GM21447 (cell line): Measurements from ENCODE around the gene MGLL.

ENCODE experiments used
- ATAC-seq: cut with Tn5 transposase; IDR thresholded peaks from one replicate; pipeline ENCODE4 v1.9.1; 2021; ENCODE audit not compliant: unreplicated experiment

The MGLL gene

DNA sequence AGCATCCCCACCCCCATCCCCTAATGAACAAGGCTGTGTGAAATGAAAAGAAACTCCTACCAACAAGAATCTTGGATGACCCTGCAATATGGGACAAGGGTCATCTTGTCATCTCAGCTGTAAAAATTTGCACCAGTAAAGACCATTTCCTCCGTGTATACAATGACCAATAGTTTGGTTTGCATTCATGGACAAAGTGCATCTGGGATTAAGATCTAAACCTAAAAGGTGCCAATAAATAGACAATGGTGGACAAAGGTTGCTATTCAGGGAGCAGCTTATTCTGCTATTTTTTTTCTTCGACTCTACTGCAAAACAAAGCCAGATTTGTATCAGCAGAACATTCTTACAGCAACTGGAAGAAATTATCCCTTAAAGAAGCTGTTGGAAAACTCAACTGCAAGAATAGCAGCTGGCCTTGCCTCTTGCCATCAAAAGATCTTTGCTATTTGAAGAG is 8.0 kb downstream of the MGLL start:
- no peak for ATAC-seq

- no peak for ATAC-seq
Observed at GRCh38 chr3:127812151-127812550, 10.2 kb downstream of the MGLL start.

- ATAC-seq, result no peak
Observed at GRCh38 chr3:127811717-127812116, 10.6 kb downstream of the MGLL start.

DNA sequence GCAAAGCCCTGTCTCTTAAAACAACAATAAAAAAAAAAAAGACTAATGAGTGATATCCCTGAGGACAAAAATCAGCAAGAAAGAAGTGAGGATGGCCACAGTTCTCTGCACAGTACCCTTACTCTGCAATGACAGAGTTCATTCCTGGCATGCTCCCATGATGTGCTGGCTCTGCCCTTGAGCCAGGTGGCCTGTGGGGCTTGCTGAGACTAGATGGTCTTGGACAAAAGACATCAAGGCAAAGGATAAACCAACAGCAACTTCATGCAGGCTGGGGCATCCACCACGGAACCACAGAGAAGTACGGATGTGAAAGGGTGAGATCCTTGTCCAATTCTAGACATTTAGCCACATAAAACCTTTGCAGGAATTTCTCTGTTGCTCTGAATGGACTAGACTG is 12.7 kb downstream of the MGLL start:
- ATAC-seq, result no peak

DNA sequence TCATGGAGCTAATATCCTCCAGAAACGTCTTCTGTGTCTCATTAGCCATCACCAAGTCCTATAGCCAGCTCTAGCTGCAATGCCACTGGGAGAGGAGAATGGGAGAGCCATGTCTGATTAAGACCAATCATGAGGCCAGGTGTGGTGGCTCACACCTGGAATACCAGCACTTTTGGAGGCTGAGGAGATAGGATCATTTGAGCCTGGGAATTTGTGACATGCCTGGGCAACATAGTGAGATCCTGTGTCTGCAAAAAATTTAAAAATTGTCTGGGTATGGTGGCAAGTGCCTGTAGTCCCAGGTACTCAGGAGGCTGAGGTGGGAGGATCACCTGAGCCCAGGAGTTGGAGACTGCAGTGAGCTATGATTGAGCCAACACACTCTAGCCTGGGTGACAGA is 13.1 kb downstream of the MGLL start:
- ATAC-seq, result no peak

DNA sequence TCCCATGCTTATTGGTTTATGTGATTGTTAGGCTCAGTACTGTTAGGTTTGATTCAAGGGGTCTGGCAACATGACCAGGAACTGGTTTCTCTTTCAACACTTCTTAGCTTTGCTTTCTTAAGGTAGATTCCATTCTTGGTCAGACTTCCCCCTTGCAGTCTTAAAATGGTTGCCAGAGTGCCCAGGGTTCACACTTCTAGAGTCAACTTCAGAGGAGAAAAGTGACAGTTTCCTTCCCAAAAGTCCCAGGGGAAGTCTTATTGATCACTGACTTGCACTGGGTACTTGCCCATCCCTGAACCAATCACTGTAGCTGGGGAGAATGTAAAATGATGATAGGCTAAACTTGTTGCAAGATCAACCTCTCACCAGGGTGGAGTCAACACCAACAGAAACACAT is 14.1 kb downstream of the MGLL start:
- ATAC-seq, result no peak

GRCh38 chr3:127805026-127805753 is 17.1 kb downstream of the MGLL start:
- no peak for ATAC-seq

DNA sequence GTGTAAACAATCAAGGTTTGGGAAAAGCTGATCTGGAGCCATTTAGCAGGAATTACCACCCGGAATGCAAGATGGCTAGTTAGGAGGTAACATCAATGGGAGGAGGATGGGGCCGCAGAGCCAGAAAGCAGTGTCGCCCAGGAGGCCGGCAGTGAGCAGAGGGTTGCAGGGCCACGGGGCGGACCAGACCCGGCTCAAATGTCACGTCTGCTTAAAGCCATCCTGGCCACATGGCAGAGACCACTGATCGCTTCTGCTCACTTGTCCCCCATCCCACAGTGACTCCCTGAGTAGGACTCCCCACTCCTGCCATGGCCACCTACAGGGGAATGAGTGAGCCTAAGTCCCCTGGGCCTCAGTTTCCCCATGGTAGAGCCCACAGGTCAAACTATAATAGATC is 18.2 kb downstream of the MGLL start:
- ATAC-seq, result no peak

- no peak for ATAC-seq
Observed at GRCh38 chr3:127803619-127804018, 18.7 kb downstream of the MGLL start.

GRCh38 chr3:127802606-127803005 is 19.7 kb downstream of the MGLL start:
- ATAC-seq, result no peak

DNA sequence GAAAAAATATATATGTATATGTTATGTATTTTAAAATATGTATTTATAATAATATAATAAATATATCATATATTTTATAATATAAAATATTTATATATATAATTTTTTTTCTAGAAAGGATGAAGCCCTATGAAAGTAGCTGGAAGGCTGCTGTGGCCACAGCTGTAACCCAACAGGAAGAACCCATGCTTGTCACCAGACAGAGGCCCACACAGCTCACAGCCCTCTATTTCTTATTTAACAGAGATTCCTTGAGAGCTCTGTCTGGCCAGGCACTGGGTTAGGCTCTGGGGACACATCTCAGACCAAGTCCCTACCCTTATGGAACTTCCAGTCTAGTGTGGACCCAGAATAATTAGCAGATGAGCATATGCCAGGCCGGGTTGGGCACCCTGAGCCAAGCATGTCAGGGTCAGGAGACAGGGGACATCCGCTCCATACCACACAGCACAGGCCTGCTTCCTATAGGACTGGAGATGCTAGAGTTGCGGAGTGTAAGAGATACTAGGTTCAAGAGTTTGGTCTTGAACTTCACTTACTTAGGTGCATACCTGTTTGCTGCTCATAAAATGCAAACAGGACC is 20.5 kb downstream of the MGLL start:
- no peak for ATAC-seq

GRCh38 chr3:127800508-127800907 is 21.8 kb downstream of the MGLL start:
- ATAC-seq, result peak; percentile 62

- no peak for ATAC-seq
Observed at GRCh38 chr3:127799476-127800222, 22.7 kb downstream of the MGLL start.

- no peak for ATAC-seq
Observed at GRCh38 chr3:127798716-127799115, 23.6 kb downstream of the MGLL start.

DNA sequence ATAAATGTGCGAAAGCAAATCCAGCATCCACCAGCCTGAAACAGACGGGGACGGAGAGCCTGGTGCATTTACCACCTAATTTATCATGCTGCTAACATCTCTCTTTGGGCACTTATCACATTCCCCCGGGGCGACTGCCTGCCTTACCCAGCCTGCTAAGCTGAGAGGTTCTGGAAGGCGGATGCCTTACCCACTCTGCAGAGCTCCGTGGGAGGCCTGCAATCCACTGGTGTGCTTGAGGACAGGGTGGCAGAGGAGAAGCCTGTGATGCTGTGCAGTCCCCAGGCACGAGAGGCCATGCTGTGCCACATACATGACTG is 25.5 kb downstream of the MGLL start:
- ATAC-seq, result no peak

GRCh38 chr3:127796045-127796830 is 26.1 kb downstream of the MGLL start:
- ATAC-seq, result no peak

DNA sequence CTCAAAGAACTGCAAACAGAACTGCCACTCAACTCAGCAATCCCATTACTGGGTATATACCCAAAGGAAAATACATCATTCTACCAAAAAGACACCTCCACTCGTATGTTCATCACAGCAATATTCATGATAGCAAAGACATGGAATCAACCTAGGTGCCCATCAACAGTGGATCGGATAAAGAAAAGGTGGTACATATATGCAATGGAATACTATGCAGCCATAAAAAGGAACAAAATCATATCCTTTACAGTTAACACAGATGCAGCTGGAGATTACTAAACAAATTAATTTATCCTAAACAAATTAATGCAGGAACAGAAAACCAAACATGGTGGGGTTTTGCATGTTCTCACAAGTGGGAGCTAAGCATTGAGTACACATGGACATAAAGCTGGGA is 27.3 kb downstream of the MGLL start:
- ATAC-seq, result no peak

DNA sequence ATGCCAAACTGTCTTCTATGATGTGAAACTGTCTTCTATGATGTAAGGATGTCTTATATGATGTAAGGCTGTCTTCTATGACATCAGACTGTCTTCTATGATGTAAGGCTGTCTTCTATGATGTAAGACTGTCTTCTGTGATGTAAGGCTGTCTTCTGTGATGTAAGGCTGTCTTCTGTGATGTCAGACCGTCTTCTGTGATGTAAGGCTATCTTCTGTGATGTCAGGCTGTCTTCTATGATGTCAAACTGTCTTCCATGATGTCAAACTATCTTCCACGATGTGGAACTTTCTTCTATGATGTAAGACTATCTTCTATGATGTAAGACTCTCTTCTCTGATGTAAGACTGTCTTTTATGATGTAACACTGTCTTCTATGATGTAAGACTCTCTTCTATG is 27.9 kb downstream of the MGLL start:
- ATAC-seq, result no peak

DNA sequence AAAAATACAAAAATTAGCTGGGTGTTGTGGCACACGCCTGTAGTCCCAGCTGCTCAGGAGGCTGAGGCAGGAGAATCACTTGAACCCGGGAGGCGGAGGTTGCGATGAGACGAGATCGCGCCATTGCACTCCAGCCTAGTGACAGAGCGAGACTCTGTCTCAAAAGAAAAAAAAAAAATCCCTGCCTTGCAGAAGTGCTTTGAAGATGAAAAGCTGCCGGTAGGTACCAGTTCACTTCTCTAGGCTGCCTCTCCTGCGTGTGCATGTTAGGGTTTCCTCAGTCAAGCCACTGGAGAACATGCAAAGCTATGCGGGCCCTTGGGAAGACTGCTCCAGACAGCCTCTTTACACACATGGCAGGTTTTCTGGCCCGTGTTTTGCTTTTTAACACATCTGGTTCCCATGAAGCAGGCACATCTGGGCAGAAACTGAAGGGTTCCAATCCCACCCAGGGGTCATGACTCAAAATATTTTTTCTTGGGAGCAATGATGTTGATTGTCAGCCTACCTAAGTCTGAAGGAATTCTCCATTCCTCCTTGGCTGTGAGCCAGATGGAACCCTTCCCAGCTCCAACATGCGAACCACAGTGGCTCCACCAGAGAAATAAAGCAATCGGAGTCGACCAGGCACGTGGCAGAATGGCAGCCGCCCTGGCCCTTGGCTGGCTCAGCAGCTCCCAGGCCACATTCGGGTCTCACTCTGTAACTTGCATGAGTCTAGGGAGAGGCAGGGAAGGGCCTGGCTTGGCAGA is 29.6 kb downstream of the MGLL start:
- no peak for ATAC-seq

DNA sequence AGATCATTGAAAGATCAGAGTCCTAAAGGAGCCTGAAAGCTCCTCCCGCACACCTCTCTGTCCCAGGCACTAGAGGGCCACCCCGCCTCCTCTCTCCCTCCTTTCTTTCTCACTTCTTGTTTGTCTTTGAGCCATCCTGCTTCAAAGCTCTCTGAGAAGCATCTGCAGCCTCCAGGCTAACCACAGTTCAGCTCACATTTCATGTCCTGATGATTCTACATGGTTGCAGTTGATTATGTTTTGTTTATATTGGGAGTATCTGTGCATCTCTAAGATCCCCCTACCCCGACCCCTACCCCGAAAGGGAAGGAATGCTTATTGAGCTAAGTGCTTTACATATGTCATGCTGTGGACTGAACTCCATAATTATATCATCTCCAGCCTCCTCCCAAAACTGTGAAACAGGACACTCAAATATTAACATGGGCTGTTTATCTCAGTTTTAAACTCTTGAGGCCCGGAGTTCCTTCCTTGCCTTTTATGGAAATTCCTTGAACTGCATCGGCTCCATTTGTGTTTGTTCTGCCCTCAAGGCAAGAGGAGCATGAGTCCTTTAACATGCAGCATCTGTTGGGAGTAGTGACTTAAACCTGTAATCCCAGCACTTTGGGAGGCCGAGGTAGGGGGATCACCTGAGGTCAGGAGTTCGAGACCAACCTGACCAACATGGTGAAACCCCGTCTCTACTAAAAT is 30.9 kb downstream of the MGLL start:
- peak; percentile 88 for ATAC-seq
